ENCODE measurements around the gene COPS8.

Gene COPS8

DNA sequence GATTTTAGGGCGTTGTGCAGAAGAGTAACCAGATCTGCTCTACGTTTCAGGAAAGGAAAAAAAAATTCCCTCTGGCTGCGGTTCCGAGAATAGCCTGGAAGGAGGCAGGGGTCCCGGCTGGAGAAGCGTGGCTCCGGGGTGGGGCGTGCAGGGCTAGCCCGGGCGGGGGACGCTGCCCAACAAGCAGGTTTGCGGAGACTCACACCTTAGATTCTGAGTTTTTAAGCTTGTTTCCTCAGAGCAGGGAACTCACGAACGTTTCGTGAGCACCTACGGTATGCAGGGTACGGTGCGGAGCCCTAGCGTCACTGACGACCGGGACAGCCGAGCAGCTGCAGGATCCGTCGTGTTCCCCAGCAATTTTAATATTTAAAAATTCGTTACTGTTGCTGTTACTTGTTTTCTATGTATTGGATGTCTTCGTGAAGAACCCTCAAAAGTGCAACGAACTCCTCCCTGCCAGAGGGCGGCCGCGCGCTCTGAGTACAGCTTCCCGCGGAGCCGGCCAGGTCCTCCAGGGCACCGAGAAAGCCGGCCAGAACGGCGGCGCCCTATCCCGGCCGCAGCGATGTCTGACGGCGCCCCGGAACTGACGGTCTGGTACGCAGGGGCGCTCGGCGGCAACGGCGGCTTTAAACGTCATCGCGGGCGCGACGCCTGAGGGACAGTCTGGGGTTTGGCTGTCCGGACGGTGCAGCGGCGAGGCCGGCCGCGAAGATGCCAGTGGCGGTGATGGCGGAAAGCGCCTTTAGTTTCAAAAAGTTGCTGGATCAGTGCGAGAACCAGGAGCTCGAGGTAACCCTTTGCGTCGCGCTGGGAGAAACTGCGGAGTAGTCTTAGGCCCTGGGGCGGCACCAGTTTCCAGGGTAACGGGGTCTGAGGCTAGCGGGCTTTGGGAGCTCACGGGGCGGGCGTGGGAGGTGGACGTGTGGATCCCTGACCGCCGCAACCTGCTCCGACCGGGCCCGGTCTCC is at the start of gene COPS8:
Gene COPS8 (plus strand): TSS at position 642 of the 974 bp plus-strand sequence. CDS start 76 bp downstream, at position 718.
- peak; percentile 77 for DNase-seq (ENCODE audit: low read depth, low spot score)

DNA sequence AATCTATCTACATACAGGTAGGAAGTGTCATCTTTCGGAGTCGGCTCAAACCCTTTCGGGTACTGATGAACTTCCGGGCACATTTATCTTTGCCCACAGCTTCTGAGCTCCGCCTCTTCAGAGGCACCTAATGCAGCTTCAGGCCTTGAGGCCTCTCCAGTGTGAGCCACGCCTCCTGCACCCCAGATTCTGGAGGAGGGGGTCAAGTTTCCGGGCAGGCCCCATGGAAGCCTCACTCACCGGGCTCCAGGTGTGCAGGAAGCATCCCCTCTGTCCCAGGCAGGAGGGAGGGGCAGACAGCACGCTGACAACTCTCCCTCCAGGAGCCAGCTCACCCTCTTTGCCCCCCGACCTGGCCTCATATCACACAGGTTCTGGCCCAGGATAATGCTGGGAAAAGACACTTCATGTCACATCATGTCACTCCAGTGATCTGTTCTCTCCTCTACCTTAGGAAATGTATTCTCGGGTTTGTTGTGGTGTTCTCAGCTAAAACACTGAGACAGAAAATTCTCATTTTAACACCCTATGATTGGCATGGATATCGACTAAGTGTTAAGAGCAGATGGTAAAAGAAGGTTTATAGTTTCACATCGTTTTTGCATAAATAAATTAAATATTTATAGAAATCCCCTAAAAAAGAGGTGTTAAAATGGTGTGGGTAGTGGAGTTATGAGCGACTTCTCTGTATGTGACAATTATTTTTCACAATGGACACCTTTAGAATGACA is 46.2 kb upstream of the COPS8 start:
- no peak for DNase-seq (ENCODE audit: low read depth, low spot score)

DNA sequence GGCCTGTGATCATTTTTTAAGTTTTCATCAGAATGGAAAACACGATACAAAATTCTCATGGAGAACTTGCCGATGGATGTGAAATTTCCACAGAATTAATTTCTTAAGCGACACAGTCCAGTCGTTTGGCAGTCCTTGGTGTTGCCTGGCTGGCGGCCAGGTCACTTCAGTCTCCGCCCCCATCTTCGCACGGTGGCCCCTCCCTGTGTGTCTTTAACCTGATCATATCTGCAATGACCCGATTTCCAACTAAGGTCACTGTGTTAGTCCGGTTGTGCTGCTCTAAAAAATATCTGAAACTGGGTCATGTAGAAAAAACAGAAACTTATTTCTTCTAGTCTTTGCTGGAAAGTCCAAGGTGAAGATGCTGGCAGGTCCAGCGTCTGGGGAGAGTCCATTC is 44.5 kb upstream of the COPS8 start:
- DNase-seq (ENCODE audit: low read depth, low spot score) = no peak

DNA sequence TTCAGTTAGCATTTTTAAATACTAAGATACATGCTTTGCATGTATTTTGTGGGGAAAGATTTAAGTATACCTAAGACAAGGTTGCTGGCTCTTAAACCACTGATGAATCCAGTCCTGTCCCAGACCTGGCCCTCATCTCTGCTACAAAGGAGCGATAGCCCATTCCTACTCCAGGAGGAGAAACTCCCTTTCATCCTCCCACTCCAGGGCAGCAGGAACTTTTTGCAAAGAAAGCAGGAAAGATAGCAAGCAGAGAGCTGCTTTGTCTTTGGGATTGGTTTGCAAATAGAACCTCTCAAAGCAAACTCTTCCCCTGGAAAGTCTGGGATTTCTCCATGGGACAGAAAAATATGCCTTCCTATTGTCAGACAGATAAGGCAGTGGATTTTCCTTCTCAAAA is 43.6 kb upstream of the COPS8 start:
- no peak for DNase-seq (ENCODE audit: low read depth, low spot score)

DNA sequence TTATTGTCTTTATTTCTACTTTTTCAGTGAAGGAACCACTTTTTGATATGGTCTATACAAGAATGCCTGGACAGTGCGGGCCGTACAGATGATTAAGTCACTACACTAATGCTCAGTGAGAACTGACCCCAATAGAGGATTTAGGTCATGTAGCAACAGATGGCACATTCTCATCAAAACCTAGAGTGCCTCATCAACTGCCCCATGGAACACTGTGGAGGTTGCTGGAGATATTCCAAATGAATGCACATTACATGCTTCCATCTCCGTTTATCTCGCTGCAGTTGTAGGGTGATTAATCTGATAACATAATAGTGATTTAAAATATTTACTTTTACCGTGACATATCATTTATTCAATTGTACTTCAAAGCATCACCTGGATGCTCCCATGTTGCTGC is 41.8 kb upstream of the COPS8 start:
- no peak for DNase-seq (ENCODE audit: low read depth, low spot score)

DNA sequence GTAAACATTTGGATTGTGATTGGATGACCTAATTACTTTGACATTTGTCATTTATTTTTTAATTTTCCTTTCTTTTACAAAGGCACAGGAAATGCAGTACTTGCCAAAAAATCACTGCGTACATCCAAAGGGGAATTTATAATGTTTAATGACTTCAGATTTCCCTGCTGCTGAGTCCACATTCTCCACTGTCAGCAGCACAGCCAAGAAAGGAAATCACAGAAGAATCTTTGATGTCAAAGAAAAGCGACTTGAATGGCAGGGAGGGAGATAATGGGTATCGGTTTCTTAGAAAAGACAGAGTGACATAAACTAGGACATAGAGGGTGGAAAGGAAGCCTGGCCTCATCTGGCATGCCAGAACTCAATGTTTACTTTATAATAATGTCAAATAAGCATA is 41.4 kb upstream of the COPS8 start:
- DNase-seq (ENCODE audit: low read depth, low spot score) = no peak

DNA sequence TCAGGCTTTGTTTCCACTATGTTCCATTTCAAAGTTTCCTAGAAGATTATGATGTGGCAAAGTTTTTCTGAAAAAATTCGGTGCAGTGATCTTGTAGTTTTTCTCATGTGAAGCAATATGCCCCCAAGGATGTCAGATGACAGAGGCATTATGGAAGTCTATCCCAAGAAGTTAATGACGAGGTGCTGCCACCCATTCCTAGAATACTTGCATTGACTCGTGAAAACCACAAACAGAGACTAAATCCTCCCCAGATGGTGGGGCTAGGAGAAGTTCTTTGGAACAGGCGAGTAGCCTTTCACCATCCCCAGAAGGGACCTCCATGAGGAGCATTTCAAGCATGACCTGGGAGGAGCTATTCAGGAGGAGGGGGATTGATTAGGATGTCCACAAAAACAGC is 40.2 kb upstream of the COPS8 start:
- DNase-seq (ENCODE audit: low read depth, low spot score) = no peak

DNA sequence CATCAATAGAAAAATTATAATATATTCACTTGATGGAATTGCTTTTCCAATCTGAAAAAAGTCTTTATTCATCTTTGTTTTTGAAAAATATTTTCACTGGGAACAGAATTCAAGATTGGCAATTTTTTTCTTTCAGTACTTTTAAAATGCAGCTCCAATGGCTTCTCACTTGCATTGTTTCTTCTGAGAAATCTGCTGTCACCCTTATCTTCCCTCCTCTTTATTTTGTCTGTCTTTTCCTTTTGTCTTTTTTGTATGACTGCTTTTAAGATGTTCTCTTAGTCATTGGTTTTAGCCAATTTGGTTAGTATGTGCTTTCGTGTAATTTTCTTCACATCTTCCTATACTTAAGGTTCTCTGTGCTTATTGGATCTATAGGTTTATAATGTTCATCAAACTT is 37.1 kb upstream of the COPS8 start:
- no peak for DNase-seq (ENCODE audit: low read depth, low spot score)

DNA sequence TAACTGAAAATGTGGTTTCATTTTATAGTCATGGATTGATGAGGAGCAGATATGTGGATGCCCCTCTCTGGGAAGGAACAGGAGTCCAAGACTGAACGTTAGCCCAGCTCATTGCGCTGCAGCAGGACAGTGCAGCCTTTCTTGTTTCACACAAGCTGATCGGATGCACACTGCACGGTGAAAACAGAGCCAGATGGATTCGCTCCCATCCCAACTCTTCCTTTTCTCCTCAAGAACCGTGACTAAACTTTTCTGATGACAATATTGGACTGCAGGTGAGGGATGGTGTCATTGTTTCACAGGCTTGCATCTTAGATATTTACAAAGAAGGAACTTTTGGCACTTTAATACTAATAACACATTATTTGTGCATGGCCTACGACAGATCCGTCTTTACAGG is 33.8 kb upstream of the COPS8 start:
- no peak for DNase-seq (ENCODE audit: low read depth, low spot score)

DNA sequence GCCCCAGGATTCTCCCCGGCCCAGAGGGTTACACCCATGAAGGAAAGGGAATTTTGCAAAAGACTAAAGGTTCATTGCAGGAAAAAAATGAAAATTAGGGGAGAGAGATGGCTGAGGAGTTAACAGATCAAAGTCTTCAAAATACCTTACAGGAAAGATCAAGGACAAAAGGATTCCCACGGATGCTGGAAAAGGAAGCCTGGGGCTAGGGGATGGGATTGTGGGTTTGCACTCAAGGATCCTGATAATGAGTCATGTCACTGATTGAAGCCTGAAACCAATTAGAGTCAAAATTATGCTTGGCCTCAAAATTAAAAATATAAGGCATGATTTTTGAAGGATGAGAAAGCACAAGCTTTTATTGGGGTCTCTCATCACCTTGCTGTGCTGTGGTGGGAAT is 32.6 kb upstream of the COPS8 start:
- DNase-seq (ENCODE audit: low read depth, low spot score) = no peak

DNA sequence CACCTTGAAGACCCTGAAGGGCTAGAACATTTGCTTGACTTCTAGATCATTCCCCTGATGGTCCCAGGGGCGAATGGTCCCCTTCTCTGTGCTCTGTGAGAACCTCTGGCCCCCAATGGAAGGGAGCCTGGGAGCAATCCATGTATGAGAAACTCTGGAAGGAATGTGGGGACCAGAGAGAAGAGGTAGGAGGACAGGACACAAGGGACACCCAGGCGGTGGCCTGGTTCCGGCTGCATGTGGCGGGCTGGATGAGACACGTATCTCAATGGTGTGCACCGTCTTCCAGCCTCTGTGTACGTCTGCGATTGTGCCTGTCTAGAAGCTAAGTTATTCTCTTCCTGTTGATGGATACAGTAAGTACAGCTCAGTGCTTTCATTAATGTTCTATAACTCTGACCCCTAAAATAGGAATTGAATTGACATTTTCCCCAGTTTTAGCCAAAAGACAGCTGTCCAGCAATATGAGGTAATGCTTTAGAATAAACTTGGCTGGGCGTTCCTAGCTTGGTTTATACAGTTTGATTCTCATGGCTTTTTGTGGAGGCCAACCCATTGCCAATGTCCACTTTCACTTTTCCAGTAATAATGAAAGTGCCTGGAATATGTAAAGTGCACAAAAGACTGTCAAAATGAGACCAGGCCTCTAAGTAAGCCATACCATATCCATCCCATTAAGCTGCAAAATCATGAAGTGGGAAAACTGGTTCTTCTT is 30.1 kb upstream of the COPS8 start:
- no peak for DNase-seq (ENCODE audit: low read depth, low spot score)

DNA sequence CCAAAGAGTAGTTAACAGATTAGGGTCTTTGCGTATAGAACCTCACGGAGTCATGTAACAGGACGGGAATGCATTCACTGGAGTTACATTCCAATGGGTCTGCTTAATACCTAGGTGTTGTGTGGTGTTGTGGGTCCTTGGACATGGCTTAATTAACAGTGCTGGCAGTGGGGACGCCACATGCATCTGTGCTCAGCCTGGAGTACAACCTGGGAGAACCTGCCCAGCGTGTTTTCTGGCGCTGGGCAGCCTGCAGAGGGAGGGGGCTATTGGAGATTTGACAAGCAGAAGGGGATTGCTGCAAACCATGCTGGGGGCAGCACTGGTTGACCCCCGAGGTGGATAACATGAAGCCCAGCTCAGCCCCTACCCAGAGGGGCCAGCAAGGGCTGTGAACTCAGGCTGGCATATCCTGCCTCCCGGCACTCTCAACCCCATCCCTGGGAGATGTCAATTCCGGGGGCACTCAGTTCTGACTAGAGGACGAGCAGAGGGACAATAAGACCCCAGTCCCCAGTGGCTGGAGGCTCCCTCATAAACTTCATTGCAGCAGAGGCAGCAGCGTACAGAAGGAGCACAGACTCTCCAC is 29.3 kb upstream of the COPS8 start:
- DNase-seq (ENCODE audit: low read depth, low spot score) = no peak

DNA sequence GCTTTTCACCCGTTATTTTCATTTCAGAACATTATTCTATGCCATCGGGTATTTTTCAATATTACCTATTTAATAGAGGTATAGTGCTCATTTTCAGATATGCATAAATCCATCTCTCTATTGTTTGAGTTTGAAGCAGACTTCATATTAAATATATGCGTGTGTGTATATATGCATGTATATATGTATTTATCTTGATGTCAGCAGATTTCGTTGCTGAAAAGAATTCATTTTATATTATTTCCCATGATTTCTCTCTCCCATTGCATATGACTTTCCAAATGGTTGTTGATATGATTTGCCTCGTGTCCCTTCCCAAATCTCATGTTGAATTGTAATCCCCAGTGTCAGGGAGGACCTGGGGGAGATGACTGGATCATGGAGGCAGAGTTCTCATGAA is 28.6 kb upstream of the COPS8 start:
- DNase-seq (ENCODE audit: low read depth, low spot score) = no peak

DNA sequence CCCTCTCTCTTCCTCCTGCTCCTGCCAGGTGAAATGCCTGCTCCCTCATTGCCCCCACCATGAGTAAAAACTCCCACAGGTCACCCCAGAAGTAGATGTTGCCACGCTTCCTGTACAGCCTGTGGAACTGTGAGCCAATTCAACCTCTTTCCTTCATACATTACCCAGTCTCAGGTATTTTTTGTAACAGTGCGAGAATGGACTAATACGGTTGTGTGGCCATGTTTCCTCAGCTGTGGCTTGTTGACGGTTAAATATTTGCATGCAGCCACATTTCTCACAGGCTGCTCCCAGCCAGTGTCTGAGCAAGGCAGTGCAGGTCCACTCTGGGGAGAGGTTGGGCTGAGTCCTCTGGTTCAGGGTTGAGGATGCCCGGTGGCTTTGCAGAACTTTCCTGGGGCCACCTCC is 27.8 kb upstream of the COPS8 start:
- DNase-seq (ENCODE audit: low read depth, low spot score) = no peak

DNA sequence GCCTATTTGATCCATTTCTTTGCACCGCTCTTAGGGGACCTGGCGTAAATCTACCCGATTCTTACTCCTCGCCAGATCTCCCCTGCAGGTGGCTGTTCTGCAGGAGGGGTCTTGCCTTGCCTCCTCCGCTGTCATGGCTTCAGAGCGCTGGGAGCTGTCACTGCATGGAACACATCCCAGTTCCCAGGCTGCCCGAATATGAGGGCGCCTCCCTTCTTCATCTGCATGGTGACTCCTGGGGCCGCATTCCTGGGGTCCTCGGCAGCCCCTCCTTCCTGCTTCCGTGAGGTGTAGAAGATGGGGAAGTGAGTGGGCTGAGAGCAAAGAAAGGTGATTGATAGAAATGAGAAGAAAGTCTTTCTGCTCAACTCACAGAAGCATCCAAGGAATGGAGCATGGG is 27.3 kb upstream of the COPS8 start:
- no peak for DNase-seq (ENCODE audit: low read depth, low spot score)

DNA sequence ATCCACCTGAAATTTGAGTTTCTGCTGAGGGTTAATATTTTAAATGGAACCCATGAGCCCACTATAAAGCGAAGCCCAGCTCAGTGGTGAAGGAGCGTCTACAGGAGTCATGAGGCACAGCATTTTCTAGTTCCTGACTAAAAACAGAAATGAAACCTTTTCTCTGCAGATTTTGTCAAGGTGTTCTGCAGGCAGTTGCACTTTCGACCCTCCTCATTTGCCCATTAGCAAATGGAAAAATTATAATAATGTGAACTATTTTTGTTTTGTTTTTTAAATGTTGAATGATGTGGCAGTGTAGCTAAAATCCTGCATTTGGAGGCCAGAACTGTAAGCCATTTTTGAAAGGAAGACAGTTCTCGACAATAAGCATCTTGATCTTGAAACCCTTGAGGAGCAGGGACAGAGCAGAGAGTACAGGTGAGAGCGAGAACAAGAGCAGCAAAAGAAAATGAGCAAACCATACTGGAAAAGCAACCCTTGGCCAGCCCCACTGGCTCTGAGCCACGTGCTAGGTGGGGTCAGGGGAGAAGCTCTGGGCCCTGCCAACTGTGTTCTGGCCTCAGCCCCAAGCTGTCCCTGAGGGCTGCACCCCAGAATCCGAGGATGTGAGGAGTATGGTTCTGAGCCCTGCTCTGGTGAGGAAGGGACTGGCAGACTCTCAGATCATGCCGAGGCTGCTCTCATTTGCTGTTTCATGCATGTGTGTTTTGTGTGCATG is 26.4 kb upstream of the COPS8 start:
- no peak for DNase-seq (ENCODE audit: low read depth, low spot score)

DNA sequence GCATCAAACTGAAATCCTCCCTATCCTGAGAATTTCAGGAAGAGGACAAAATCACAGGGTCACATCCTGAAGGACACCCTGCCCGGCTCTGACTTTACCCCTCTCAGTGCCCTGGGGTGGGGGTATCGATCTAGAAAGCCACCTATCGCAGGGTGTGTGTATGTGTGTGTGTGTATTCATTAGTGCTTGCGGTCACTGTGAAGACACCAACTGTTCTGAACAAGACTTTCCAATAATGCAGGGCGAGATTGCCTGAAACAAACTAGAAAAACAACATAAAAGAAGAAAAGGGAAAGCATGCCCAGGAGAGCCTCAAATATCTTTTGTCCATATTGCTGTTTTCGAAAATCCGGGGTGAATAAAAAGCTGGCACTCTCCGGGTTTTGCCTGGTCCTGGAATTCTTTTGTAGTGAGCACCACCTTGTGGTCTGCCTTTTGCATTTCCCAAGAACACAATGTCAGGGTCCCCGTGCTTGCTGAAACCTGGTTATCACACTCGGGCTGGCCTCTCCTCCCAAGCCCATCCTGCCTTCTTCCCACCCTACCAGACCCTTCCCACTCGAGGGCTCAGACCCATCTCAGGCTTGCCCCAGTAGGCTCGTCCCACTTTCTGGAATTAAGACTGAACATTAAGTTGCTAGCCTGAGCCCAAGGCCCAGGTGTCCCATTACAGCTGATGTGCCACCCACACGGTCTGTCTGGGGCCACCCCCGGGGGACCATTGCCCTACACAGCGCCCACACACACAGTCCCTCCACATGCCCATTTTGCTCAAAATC is 25.0 kb upstream of the COPS8 start:
- no peak for DNase-seq (ENCODE audit: low read depth, low spot score)

DNA sequence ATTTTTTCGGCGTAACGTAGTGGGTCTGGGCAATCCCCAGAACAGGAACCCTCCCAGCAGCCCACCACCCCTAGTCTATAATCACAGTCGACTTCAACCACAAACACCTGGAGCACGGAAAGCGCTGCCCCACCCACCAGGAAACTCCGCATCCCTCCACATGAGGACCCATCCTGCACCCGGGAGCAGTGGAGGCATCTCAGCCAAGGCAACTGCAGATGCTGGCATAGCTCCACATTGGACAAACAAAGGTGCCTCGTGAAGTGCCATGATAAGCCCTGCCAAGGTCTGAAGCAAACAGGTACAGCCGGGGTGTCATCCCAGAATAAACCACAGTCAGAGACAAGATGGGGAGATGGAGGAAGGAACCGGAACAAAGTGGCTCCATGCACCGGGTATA is 24.3 kb upstream of the COPS8 start:
- DNase-seq (ENCODE audit: low read depth, low spot score) = no peak

DNA sequence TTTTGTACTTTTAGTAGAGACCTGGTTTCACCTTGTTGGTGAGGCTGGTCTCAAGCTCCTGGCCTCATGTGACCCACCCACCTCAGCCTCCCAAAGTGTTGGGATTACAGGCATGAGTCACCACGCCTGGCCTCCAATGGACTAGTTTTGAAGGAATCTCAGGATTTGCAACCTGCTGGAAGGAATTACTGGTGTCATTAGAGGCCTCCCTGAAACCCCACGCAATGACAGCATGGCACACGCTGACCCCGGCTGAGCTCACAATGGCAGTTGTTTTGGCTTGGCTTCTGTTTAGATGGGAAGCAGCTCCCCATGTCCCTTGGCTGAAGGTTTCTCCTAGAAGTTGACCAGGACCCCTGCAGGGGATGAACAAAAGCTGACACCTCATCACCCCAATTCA is 23.1 kb upstream of the COPS8 start:
- no peak for DNase-seq (ENCODE audit: low read depth, low spot score)
